ENCODE data around the gene UBXN1. TPM values are rescaled to one million over a fixed set of nuclear protein-coding genes. Genes with fewer than 3 reads are reported as not detected.

The UBXN1 gene
- total RNA-seq, 1 donor from 2014 or later = 289 TPM

DNA sequence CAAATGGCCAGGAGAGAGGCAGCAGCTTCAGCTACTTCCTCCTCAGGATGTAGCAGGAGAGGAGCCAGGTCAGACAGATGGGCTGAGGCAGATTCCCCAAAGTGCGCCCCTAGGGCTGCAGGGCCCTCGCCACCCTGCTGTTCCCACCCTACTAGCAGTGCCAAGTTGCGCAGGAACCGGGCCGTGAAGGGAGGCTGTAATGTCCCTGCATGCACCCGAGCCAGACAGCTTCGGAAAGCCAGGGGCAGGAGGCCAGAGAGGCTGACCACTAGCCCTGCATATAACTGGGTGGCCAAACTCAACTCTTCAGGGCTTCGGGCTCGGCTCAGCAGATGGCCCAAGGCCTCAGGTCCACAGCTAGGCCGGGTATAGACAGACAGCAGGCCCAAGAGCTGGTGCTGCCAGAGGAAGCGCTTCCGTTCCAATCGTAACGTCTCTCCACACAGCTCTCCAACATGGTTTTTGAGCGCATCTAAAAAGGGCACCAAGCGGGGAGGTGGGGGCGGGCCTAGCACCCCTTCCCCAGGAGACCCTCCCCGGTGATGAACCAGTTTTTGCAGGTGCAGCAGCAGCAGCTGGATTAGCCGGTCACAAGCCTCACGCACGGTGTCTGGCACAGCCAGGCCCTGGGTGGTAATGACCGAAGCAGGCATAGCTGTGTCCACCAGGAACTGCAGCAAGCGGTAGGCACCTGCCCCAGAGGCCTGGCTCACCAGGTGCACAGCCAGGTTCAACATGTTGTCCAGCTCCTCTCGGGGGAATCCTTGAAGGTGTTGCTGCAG lies 30.5 kb downstream of the UBXN1 start:
- H3K36me3 ChIP-seq (ENCODE audit: control insufficient read depth, insufficient read depth, low read length) = peaks cover 1% of the 10 kb centered on the region
- TF ChIP-seq, protein P1, sequence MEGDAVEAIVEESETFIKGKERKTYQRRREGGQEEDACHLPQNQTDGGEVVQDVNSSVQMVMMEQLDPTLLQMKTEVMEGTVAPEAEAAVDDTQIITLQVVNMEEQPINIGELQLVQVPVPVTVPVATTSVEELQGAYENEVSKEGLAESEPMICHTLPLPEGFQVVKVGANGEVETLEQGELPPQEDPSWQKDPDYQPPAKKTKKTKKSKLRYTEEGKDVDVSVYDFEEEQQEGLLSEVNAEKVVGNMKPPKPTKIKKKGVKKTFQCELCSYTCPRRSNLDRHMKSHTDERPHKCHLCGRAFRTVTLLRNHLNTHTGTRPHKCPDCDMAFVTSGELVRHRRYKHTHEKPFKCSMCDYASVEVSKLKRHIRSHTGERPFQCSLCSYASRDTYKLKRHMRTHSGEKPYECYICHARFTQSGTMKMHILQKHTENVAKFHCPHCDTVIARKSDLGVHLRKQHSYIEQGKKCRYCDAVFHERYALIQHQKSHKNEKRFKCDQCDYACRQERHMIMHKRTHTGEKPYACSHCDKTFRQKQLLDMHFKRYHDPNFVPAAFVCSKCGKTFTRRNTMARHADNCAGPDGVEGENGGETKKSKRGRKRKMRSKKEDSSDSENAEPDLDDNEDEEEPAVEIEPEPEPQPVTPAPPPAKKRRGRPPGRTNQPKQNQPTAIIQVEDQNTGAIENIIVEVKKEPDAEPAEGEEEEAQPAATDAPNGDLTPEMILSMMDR (IDR thresholded peaks at IDR 0.05; ENCODE audit: insufficient read depth, low read length, poor library complexity, severe bottlenecking) = no peak
- DNase-seq (ENCODE audit: low read depth) = no peak

DNA sequence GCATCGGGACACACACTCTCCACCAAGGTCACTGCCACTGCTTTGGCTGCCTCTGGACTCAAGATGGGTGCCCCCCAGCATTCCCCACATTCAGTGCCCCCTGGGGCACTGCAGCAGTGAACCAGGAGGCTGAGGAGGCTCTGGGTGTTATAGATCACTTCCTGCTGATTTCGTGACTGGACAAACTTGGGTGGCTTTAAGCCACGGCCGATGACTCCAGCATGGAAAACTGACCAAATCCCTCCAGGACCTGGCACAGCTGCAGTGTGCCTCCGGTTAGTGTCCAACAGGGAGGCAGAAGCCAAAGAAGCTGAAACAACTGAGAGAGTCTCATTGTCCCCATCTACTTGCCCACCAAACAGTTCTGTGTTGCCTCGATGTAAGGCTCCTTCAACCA lies 31.3 kb downstream of the UBXN1 start:
- Histone ChIP-seq H3K27me3 (ENCODE audit: control insufficient read depth, insufficient read depth, low read length) (no peaks in the 10 kb centered on the region), H3K36me3 (ENCODE audit: control insufficient read depth, insufficient read depth, low read length) (peaks cover 1% of the 10 kb centered on the region), H3K4me3 (ENCODE audit: low read depth, low read length) (no peak overlapping the region)
- DNase-seq (ENCODE audit: low read depth) = no peak
- TF ChIP-seq, protein P1 (IDR thresholded peaks at IDR 0.05; ENCODE audit: insufficient read depth, low read length, poor library complexity, severe bottlenecking) = no peak

More for the DNA sequence above, 30.5 kb downstream of the UBXN1 start:
- Histone ChIP-seq H3K4me3 (ENCODE audit: low read depth, low read length) (no peak overlapping the region), H3K27me3 (ENCODE audit: control insufficient read depth, insufficient read depth, low read length) (no peaks in the 10 kb centered on the region)

DNA sequence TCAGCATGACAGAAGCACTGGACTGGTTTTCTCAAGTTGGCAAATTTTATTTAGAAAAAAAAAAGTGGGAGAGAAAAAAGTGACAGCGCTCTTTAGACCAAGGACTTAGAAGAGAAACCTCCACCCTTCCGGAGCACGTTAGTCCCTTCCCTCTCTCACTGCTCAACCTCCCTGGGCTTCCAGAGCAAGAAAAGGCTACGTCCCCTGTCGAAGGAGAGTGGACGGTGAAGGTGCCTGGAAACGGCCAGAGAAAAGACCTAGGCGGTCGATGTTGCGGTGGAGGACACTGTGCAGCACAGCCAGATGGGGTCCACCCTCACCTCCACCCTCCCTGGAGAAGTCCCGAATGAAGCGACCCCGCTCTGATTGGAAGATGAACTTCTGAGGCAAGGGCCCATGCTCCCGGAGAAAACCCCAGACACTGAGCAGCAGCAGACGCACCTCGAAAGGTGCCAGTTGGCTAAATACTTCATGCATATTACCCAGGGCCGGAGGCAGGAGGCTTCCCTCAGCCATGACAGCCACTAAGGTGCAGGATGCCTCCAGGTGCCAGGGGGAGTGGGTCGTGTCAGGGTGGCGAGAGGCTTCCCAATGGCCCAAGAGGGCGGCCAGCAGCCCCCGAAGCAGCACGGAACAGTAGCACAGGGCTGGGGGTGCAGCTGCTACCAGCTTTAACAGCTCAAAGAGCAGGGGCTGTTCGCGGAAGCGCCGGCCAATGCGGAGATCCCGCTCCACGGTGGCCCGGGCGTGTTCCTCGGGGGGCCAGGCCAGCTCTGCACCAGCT lies 31.9 kb downstream of the UBXN1 start:
- Histone ChIP-seq H3K4me3 (ENCODE audit: low read depth, low read length) (no peak overlapping the region), H3K36me3 (ENCODE audit: control insufficient read depth, insufficient read depth, low read length) (peaks cover 1% of the 10 kb centered on the region), H3K27me3 (ENCODE audit: control insufficient read depth, insufficient read depth, low read length) (no peaks in the 10 kb centered on the region)
- TF ChIP-seq, protein P1 (IDR thresholded peaks at IDR 0.05; ENCODE audit: insufficient read depth, low read length, poor library complexity, severe bottlenecking) = no peak
- no peak for DNase-seq (ENCODE audit: low read depth)

DNA sequence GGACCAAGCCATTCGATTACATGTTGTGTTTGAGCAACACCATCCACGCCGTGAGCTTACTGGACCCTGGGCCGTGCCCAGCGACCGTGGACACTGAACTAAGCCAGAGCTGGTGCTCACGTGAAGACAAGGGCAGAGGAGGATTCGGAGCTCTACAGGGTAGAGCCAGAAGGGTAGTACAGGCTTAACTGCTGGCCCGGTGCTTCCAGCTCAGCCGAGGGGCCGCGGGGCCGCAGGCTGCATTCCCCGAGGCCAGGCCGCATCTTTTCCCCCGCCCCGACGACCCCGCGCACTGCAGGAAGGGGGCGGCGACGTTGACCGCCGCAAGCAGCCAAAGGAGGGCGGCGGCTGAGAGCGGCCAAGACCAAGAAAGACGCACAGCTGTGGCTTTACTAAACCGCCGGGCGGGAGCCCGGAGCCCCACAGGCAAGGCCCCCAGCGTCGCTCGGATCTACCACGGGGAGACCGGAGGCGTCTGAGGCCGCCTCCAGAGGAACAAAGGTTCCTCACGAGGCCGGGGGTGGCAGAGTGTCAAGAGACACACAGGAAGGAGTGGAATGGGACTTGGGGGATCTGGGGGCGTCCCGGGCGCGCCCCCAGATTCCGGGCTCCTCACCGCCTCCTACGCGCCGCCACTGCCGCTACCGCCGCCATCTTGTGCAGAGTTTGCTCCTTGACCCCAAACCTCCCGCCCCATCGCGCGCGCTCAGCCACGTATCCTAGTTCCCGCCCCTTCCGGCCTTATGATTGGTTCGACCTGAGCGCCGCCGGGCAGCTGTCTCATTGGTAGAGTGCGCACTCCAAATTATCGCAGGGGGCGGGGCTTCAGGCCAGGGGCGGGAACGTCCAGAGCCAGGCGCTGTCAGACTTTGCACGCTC lies 32.7 kb downstream of the UBXN1 start, which contains the start of gene GANAB:
Gene GANAB, minus strand, starts transcription at position 668 of the 879 bp plus-strand sequence. Its CDS starts 14 bp downstream, at position 654.
- TF ChIP-seq, protein P1 (IDR thresholded peaks at IDR 0.05; ENCODE audit: insufficient read depth, low read length, poor library complexity, severe bottlenecking) = no peak
- DNase-seq (ENCODE audit: low read depth) = peak; percentile 87
- peak within 1 kb of the TSS; percentile 61 for H3K4me3 ChIP-seq (ENCODE audit: low read depth, low read length)
- H3K36me3 ChIP-seq (ENCODE audit: control insufficient read depth, insufficient read depth, low read length) = peaks cover 1% of the 10 kb centered on the region
- no peaks in the 10 kb centered on the region for H3K27me3 ChIP-seq (ENCODE audit: control insufficient read depth, insufficient read depth, low read length)

DNA sequence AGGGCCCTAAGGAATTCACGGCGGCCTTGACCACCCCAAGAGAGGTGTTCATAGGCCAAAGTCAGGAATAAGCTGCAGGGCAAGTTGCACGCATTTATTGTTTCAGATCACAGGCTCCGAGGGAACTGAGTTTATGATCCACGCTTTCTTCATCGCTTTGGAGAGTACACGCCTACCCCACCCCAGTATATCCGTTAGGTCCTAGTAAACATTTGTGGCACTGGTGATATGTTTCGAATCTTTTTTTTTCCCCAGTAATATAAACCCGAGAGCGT lies 33.3 kb downstream of the UBXN1 start:
- H3K4me3 ChIP-seq (ENCODE audit: low read depth, low read length) = peak overlapping the region; percentile 61
- peaks cover 1% of the 10 kb centered on the region for H3K36me3 ChIP-seq (ENCODE audit: control insufficient read depth, insufficient read depth, low read length)
- TF ChIP-seq, protein P1 (IDR thresholded peaks at IDR 0.05; ENCODE audit: insufficient read depth, low read length, poor library complexity, severe bottlenecking) = no peak
- no peaks in the 10 kb centered on the region for H3K27me3 ChIP-seq (ENCODE audit: control insufficient read depth, insufficient read depth, low read length)
- DNase-seq (ENCODE audit: low read depth) = no peak
